MM.1S (cell line): ENCODE measurements around the gene CCDC38.

ENCODE experiments used
- DNase-seq: peaks from one replicate; pipeline ENCODE4 v3.0.0-alpha.2; 2015
- H2AFZ ChIP-seq: fragments of 300-600 bp; sonication (generic); 2 replicates; pipeline ENCODE4 v1.6.0; 2016; ENCODE audit warnings: antibody characterized with exemption, low read length
- H3F3A ChIP-seq: fragments of 300-600 bp; sonication (generic); 2 replicates; pipeline ENCODE4 v1.6.1; 2016; ENCODE audit warnings: mild to moderate bottlenecking, antibody characterized with exemption, low read length, moderate library complexity, mixed read lengths; ENCODE audit not compliant: insufficient read depth
- H3K27ac ChIP-seq: fragments of 300-600 bp; sonication (generic); 2 replicates; pipeline ENCODE4 v1.5.1; 2016; ENCODE audit warnings: mild to moderate bottlenecking, low read length
- H3K27me3 ChIP-seq: fragments of 300-600 bp; sonication (generic); replicated peaks from 2 replicates; pipeline ENCODE4 v1.6.0; 2016; ENCODE audit warnings: low read length; ENCODE audit not compliant: insufficient read depth
- H3K36me3 ChIP-seq: fragments of 300-600 bp; sonication (generic); replicated peaks from 2 replicates; pipeline ENCODE4 v1.6.1; 2016; ENCODE audit warnings: mild to moderate bottlenecking, low read length, mixed read lengths; ENCODE audit not compliant: insufficient read depth
- H3K4me1 ChIP-seq: fragments of 300-600 bp; sonication (generic); 2 replicates; pipeline ENCODE4 v1.6.1; 2016; ENCODE audit warnings: low read length, mixed read lengths
- H3K4me2 ChIP-seq: fragments of 300-600 bp; sonication (generic); 2 replicates; pipeline ENCODE4 v1.6.0; 2016; ENCODE audit warnings: low read depth, low read length
- H3K4me3 ChIP-seq: fragments of 300-600 bp; sonication (generic); 2 replicates; pipeline ENCODE4 v1.5.1; 2016; ENCODE audit warnings: low read length, mixed read lengths
- H3K79me2 ChIP-seq: fragments of 300-600 bp; sonication (generic); 2 replicates; pipeline ENCODE4 v1.6.1; 2016; ENCODE audit warnings: mixed run types, low read length, mixed read lengths
- H3K9ac ChIP-seq: fragments of 300-600 bp; sonication (generic); 2 replicates; pipeline ENCODE4 v1.6.1; 2016; ENCODE audit warnings: low read length, mixed read lengths
- H3K9me2 ChIP-seq: fragments of 300-600 bp; sonication (generic); replicated peaks from 2 replicates; pipeline ENCODE4 v1.6.1; 2016; ENCODE audit warnings: mild to moderate bottlenecking, low read length, mixed read lengths; ENCODE audit not compliant: insufficient read depth
- H3K9me3 ChIP-seq: fragments of 300-600 bp; sonication (generic); replicated peaks from 2 replicates; pipeline ENCODE4 v1.6.1; 2016; ENCODE audit warnings: mild to moderate bottlenecking, low read length, mixed read lengths; ENCODE audit not compliant: insufficient read depth
- H4K20me1 ChIP-seq: fragments of 300-600 bp; sonication (generic); 2 replicates; pipeline ENCODE4 v1.6.1; 2016; ENCODE audit warnings: mild to moderate bottlenecking, low read length, moderate library complexity, mixed read lengths; ENCODE audit not compliant: insufficient read depth
- EZH2 ChIP-seq: fragments of 300-600 bp; sonication (generic); optimal IDR thresholded peaks from 2 replicates; pipeline ENCODE3; 2017; ENCODE audit warnings: low read depth, mild to moderate bottlenecking, antibody characterized with exemption, low read length, mixed read lengths
- EZH2phosphoT487 ChIP-seq: fragments of 300-600 bp; sonication (generic); IDR thresholded peaks from 2 replicates; pipeline ENCODE4 v1.6.1; 2018; ENCODE audit warnings: antibody characterized with exemption, low read length
- TF ChIP-seq, protein P1 (sequence below): fragments of 300-600 bp; sonication (generic); IDR thresholded peaks from 2 replicates; pipeline ENCODE4 v1.5.1; 2016; ENCODE audit warnings: antibody characterized with exemption, low read length, mixed read lengths

Gene CCDC38

DNA sequence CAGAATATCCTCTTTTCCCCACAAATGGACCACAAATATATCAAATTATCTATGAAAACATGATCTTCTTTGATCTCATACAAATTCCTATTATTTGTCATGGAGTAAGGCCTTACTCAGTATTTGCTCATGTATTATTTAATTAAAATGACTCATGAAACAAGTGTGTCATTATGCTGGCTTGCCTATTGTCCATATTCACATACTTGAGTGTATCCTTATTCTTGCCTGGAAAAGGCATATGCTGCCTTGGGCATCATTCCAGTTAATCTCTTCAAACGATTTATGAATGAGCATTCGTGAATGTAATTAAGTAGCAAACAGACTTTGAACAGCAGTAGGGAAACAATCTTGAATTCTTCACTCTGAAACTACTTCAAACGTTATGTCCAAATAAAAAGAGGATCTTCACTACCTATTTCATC is 106.2 kb downstream of the CCDC38 start:
- H3K27ac ChIP-seq, result no peak overlapping the region
- H3K36me3 ChIP-seq, result no peaks in the 10 kb centered on the region
- H3K4me1 ChIP-seq, result no peaks in the 10 kb centered on the region
- no peak overlapping the region for H3K4me2 ChIP-seq
- no peak overlapping the region for H2AFZ ChIP-seq
- DNase-seq, result no peak
- no peaks in the 10 kb centered on the region for H3K79me2 ChIP-seq
- no peaks in the 10 kb centered on the region for H3F3A ChIP-seq
- H3K4me3 ChIP-seq, result no peak overlapping the region
- no peaks in the 10 kb centered on the region for H3K27me3 ChIP-seq
- no peak overlapping the region for H3K9ac ChIP-seq
- no peaks in the 10 kb centered on the region for H3K9me3 ChIP-seq
- TF ChIP-seq EZH2phosphoT487, result no peak
- TF ChIP-seq, protein P1, sequence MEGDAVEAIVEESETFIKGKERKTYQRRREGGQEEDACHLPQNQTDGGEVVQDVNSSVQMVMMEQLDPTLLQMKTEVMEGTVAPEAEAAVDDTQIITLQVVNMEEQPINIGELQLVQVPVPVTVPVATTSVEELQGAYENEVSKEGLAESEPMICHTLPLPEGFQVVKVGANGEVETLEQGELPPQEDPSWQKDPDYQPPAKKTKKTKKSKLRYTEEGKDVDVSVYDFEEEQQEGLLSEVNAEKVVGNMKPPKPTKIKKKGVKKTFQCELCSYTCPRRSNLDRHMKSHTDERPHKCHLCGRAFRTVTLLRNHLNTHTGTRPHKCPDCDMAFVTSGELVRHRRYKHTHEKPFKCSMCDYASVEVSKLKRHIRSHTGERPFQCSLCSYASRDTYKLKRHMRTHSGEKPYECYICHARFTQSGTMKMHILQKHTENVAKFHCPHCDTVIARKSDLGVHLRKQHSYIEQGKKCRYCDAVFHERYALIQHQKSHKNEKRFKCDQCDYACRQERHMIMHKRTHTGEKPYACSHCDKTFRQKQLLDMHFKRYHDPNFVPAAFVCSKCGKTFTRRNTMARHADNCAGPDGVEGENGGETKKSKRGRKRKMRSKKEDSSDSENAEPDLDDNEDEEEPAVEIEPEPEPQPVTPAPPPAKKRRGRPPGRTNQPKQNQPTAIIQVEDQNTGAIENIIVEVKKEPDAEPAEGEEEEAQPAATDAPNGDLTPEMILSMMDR, result no peak
- no peak for TF ChIP-seq EZH2
- no peaks in the 10 kb centered on the region for H3K9me2 ChIP-seq
- no peaks in the 10 kb centered on the region for H4K20me1 ChIP-seq

DNA sequence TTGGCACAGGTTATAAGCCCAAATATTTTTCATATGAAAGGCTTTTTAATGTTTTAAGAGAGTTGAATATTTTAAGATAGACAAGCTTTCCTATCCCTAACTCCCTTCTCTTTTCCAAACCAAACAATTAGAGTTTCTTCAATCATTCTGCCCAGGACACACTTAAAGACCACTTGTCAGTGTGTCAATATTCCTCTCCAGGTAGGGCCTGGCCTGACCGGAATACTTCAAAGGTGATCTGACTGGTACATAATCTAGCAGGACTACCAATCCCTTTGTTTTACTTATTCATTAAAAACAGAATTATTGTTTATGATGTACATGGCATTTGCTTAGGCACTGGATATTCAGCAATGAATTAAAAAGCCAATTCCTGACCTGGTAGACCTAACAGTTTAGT is 107.8 kb downstream of the CCDC38 start:
- DNase-seq, result no peak
- Histone ChIP-seq H3K9me2 (no peaks in the 10 kb centered on the region), H2AFZ (no peak overlapping the region), H3K9ac (no peak overlapping the region), H4K20me1 (no peaks in the 10 kb centered on the region), H3K27ac (no peak overlapping the region), H3F3A (no peaks in the 10 kb centered on the region), H3K79me2 (no peaks in the 10 kb centered on the region), H3K4me3 (no peak overlapping the region), H3K27me3 (no peaks in the 10 kb centered on the region), H3K4me1 (no peaks in the 10 kb centered on the region), H3K36me3 (no peaks in the 10 kb centered on the region), H3K4me2 (no peak overlapping the region), H3K9me3 (no peaks in the 10 kb centered on the region)
- TF ChIP-seq, protein P1, result no peak
- TF ChIP-seq EZH2, result no peak
- no peak for TF ChIP-seq EZH2phosphoT487

DNA sequence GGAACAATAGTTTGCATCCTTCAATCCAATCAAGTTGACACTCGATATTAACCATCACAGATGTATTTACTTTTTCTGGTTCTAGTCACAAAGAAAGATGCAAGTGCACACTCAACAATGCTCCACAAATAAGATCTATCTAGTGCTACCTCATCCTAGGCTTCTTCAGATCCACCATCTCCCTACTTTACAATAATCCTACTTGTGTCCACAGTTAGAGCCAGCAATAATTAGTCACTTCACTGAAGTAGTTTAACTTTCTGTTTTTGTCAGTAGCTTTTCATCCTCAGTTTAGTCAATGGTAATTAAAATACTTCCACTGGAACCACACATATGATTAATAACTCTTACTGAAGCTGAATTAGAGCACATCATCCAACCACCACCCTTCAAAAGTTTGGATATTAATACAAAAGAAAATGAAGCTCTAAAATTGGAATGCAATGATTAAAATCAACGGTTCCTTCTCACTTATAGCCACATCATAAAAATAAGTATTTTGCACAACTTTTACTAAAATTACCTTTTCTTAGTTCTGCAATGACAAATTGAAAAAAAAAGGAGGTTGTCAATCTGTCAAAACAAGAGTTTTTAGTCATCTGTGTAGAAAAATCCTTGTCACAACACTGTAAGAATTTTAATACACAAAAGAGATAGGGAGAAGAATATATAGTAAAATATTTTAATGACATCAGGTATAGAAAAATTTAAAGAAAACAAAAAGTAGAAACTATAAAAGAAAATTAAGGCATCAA is 111.9 kb downstream of the CCDC38 start:
- Histone ChIP-seq H4K20me1 (no peaks in the 10 kb centered on the region), H3F3A (no peaks in the 10 kb centered on the region), H3K9me2 (no peaks in the 10 kb centered on the region), H3K27ac (no peak overlapping the region), H3K4me2 (no peak overlapping the region), H2AFZ (no peak overlapping the region), H3K79me2 (no peaks in the 10 kb centered on the region), H3K36me3 (no peaks in the 10 kb centered on the region), H3K4me1 (no peaks in the 10 kb centered on the region), H3K9ac (no peak overlapping the region), H3K4me3 (no peak overlapping the region), H3K9me3 (no peaks in the 10 kb centered on the region), H3K27me3 (no peaks in the 10 kb centered on the region)
- no peak for DNase-seq
- TF ChIP-seq, protein P1, result no peak
- TF ChIP-seq EZH2phosphoT487 (no peak), EZH2 (no peak)
